Tibial nerve (tissue), 3 donors: ENCODE results near the gene NR2F2.

Experiments
- POLR2A ChIP-seq, 2 donors: fragments of 450-650 bp; IDR thresholded peaks; one replicate each; pipeline ENCODE4 v1.6.1; 2017; ENCODE audit warnings: antibody characterized with exemption in 2 of 2, mild to moderate bottlenecking in 2 of 2, moderate library complexity in 2 of 2
- TF ChIP-seq, protein P1 (sequence below), 5 experiments: fragments of 200-600 bp in 3 of 5; fragments of 450-650 bp in 2 of 5; sonication (generic) in 3 of 5; IDR thresholded peaks; one replicate each; pipeline ENCODE4 v1.5.1; 2016 to 2019; ENCODE audit warnings: antibody characterized with exemption in 5 of 5, mild to moderate bottlenecking in 3 of 5, moderate library complexity in 2 of 5

DNA sequence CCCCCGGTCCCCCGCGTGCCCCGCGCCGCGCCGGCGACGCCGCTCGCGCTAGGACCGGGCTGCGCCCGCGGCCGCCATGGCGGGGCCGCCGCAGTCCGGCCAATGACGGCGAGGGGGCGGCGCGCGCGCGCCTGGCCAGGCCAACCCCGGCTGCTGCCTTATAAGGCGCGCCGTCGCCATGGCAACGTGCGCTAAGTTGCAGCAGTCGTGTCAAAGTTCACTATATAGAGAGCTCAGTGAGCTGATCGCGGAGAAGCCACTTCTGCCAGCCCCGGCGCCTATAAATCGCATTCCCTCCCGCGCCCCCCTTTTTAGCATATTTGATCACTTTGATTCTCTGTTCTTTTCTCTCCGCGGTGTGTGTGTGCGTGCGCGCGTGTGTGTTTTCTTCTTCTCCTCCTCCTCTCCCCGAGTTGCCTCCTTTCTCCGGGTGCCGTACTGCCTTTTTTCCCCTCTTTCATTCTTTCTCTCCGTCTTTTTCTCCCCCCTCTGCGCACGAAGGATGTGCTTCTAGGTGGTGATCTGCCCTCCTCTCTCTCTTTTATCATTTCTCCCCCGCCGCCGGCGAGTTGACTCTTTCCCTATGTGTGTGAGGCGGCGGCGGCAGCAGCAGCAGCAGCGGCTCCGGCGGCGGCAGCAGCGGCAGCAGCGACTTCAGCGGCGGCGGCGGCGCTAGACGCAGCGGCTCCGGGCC lies at the start of gene NR2F2:
- TF ChIP-seq POLR2A (IDR thresholded peaks at IDR 0.05): peak; percentile 90 to 95
- TF ChIP-seq, protein P1, sequence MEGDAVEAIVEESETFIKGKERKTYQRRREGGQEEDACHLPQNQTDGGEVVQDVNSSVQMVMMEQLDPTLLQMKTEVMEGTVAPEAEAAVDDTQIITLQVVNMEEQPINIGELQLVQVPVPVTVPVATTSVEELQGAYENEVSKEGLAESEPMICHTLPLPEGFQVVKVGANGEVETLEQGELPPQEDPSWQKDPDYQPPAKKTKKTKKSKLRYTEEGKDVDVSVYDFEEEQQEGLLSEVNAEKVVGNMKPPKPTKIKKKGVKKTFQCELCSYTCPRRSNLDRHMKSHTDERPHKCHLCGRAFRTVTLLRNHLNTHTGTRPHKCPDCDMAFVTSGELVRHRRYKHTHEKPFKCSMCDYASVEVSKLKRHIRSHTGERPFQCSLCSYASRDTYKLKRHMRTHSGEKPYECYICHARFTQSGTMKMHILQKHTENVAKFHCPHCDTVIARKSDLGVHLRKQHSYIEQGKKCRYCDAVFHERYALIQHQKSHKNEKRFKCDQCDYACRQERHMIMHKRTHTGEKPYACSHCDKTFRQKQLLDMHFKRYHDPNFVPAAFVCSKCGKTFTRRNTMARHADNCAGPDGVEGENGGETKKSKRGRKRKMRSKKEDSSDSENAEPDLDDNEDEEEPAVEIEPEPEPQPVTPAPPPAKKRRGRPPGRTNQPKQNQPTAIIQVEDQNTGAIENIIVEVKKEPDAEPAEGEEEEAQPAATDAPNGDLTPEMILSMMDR (IDR thresholded peaks at IDR 0.05): peak in 1 of 5 experiments; percentile 33
